ENCODE results near the gene MTPN.

GRCh38 chr7:135889823-135890222 is 87.3 kb downstream of the MTPN start:
- no peak for TF ChIP-seq POLR2A (IDR thresholded peaks at IDR 0.05)
- TF ChIP-seq CTCF (IDR thresholded peaks at IDR 0.05), result no peak
